Non-pigmented ciliary epithelial cell (primary cell): ENCODE data around the gene KCNIP4.
A peak's percentile ranks its signal among the peaks of the same experiment; 100 is the strongest.

ENCODE experiments used
- DNase-seq: peaks from one replicate; pipeline ENCODE4 v3.0.0-alpha.2; 2010; ENCODE audit warnings: low read depth

The KCNIP4 gene

DNA sequence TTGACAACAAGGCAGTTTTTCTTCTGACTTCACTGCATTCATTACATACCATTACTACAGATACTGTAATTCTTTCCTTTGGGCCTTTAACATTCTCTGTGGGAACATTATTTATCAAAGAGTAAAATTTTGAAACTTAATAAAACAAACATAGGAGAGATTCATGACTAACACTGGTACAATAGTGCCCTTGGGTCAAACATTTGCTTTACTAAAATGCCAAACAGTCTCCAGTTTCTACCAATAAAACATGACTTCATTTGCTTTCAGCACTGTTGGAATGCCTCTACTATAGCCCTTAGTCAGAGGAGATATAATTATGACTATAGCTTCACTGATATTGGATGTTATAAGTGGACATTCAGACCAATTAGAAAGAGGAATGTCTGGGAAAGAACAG lies 766.9 kb downstream of the KCNIP4 start:
- peak; percentile 30 for DNase-seq

DNA sequence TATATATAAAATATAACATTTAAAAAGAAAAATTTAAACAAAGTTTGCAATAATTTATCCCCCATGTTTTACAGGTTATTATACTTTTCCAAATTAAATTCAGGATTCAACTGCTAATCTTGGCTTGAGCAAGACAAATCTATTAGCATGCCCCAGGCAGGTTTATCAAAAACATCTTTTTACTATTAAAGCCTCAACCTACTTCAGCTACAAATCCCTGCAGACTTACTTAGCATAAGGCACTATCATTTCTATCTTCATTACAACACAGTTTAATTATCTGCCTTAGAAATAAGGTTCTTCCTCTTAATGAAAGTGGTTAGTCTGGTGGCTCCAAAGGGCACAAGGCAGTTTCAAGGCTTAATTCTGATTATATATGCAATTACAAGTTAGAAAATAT lies 770.7 kb downstream of the KCNIP4 start:
- no peak for DNase-seq

DNA sequence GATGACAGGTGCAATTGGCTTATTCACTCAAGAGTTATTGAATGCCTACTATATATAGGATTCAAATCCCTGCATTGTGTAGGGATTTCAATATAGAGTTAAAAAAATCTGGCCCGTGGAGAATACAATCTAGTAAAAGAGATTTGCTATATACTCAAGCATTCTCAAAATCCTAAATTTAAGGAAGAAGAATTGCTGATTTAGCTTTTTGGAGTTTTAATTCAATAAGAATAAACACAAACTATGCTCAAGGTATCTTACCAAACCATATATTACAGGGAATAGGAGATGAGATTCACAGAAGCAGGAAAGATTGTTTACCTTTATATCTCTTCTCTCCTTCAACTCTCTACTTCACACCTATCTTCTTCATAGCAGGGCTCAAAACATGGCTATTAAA lies 771.5 kb downstream of the KCNIP4 start:
- no peak for DNase-seq

DNA sequence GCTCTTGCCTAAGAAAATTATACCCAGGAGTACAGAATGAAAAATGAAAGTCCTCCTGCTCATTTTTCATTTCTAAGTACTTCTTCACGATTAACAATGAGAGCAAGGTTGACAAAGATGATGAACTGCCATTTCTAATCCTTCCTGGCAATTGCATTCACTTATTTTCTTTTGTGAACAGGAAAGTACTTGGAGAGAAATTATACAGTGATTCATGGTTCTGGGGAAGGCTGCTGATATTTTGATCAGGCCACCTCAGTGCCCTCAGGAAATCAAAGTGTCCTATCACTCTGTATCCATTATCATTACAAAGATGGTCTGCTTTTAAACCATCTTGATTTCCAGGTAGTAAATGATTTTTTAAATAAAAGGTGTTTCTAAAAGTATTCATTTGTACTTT lies 780.9 kb downstream of the KCNIP4 start:
- DNase-seq = no peak

DNA sequence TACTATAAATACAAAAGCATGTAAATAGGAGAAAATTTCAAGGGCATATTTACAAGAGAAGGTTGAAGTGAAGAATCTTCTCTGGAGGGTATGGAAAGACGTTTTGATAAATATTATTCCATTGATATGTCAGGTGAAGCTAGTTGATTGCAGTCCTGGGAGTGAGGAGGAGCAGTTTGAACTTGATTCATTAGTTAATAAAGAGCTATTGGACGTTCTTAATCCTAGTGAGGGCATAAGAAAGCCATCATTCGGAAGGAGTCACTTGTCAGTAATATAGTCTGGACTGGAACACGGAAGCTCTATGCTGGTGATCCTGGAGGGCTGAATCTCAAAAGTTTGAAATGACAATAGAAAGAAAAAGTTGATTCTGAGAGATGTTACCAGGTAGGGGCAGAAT lies 793.2 kb downstream of the KCNIP4 start:
- no peak for DNase-seq

DNA sequence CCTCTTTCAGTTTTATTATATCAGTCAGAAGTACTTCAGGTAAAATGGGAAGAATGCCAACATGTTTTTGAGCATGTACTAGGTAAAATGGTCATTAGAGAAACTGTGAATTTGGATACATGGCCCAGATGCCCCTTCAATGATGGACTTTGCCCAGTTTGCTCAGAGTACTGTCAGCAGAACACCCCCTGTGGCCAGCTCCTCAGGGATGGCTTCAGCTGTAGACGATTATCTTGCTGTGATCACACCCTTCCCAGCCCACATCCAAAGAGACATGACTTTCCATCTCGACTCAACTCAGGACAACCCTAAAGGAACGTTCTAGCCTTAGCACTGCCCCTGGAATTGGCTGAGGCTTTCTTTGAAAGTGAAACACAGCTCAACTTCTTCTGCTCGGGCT lies 809.2 kb downstream of the KCNIP4 start:
- no peak for DNase-seq

DNA sequence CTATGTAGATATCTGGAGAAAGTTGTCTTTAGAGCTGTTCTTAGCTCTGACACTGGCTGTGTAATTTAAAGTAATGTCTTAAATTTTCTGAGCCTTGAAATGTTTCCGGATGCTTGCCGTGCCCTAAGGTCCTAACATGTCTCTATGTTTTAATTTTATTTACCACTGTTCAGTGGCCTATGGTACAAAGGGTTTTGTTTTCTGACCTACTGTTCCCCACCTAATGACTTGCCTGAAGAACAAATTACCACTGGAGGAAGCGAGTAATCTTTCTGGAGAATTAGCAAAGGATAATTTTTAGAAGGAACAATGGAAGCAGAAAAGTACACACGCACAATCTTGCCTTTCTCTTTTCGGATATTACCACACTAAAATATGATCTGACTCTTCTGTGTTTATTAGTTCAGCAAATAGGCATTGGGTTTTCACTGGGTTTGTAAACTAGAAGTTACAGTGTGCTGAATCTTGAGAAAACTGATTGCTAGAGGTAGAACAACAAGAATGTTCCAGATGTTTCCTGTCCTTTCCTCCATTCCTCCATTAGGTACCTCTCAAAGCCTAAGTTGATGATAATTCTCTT lies 812.4 kb downstream of the KCNIP4 start:
- no peak for DNase-seq

DNA sequence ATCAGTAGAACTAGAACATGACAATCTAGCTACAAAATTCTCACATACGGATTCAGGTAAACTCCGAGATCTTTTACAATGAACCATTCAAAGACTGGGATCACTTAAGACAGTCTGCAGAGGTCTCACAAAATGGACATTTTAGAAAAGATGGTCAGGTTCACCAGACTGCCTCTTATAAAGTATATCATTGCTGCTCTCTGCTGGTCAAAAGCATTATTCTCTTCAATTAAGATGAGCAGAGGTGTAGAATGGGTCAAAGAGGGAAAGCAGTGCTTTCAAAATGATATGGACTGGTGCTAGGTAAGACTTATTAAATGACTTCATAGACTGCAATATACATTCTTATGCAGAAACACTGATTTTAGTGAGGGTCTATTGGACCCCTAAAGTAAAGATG lies 813.6 kb downstream of the KCNIP4 start:
- DNase-seq = peak; percentile 14

DNA sequence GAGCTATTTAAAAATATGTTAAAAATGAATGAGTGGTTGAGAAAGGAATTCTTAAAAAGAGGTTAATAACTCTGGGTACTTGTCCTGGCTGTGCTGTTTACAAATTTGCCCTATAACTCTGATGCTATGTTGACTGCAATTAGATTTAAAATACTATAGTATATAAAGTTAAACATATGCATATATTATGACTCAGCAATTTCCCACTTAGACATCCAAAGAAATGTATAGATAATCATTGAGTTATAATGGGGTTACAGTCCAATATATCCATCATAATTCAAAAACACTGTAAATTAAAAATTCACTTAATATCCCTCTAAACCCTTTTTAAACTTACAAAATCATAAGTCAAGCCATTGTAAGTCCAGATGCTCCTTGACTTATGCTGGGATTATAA lies 818.0 kb downstream of the KCNIP4 start:
- DNase-seq = no peak

DNA sequence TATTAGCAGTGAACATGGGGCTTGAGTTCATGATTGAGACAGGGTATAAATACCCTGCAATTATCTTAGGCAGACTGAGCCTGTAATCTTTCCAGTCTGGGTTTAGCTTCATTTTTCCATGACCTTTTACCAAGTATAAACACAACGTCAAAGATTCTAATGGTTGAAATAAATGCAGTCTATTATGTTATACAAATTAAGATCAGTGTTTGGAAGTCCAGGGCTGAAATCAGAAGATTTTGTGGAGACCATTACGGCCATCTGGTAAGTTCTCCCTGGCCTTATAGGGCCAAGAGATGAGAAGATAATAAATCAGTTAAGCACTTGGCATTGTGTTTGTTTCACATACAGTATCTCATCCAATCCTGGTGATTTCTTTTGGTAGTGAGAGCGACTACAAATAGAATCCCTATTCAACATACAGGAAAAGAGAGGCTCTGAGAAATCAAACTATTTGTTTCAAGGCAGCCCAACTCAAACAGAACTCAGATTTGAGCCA lies 822.5 kb downstream of the KCNIP4 start:
- DNase-seq = no peak

DNA sequence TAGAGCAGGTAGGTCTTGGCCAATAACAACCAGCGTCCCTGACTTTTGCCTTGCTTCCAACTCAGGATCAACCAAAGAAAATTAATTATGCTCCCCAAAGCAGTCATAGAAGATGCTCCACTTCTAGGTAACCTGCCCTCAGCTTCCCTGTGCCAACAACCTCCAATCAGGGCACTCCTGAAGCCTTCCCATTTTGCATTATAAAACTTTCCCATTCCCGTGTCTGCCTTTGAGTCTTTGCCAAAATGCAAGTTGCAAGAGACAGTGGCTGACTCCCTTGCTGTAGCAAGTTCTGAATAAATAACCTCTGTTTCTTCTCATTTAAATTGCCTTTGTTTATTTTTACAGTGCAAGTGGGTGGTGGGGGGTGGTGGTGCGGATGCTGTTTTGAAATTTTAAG lies 830.3 kb downstream of the KCNIP4 start:
- DNase-seq = no peak

DNA sequence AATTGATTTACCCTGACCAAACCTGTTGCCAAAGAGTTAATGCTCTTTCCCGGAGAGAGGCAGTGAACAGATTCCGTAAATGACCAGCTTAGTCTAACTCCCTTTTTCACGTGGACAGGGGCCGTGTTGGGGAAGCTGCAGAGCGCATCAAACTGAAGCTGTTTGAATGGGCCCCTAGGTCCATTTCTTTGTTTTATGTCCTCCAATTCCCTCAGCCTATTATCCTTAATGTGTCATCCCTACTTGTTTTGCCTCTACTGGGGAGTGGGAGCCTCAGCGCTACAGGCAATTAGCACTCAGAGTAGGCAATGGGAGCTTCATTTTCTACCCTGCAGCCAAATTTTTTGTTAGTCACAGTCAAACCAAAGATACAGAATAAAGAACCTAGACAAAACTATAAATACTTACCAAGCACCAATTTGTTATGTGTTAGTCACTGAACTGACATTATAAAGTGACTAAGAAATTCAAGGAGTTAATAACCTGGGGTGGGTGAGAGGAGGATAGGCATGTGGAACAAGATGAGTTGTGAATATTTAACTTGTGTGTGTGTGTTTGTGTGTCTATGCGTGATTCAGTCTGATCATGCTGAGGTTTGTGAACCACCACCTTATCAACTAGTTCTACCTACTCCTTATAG lies 830.9 kb downstream of the KCNIP4 start:
- no peak for DNase-seq

DNA sequence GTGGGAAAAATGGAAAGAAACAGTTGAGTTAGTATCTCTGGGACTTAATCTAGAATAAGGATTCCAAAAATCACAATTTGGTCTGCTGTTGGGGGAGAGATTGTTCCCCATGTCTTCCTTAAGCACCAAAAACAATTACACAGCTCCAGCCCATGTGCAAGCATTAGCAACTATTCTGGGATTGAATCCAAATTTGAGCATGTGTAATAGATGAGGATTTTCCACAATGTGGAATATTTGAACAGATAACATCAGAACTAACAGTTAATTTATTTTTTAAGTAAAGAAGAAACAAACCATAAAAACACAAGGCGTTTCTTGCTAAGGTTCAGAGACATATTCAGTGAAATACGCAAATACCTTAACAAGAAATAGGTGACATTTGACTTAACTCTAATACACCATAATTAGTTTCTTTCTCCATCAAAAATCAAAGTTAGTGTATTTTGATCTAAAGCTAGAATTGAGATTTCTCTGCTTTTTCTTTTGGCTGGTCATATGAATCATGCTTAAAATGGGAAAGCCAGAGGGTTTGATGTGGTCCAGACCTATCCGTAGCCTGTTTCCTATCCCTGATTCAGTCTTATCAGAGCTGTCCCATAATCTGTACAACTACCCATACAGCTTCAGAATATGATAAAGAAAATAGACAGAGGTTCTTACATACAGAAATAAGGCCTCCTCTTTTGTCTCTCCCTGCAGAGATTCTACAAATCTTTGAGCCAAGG lies 834.9 kb downstream of the KCNIP4 start:
- DNase-seq = peak; percentile 51

DNA sequence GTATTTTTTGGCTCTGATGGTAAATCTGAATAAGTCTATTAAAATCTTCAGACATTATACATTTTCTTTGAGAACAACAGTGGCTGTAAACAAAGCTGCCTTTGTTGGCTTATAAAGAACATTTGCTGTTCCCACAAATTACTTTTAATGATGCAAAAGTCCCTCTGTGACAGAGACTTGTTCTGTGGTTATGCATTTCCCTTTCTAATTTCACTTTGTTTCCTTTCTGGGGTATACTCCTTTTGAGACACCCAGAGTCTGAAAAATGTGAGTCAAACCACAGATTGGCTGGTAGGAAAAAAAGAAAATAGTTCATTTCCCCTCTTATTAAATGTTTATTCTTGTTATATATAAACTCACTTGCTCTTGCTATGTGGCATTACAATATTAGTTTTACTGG lies 845.9 kb downstream of the KCNIP4 start:
- no peak for DNase-seq

DNA sequence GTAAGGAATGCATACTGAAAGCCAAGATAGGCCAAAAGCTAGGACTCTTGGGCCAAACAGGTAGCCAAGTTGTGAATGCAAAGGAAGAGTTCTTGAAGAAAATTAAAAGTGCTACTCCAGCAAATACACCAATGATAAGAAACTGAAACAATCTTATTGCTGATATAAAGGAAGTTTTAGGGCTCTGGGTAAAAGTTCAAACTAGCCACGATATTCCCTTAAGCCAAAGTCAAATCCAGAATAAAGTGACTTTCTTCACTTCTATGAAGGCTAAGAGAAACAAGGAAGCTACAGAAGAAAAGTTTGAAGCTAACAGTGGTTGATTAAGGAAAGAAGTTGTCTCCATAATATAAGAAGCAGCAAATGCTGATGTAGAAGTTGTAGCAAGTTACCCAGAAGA lies 850.7 kb downstream of the KCNIP4 start:
- no peak for DNase-seq

DNA sequence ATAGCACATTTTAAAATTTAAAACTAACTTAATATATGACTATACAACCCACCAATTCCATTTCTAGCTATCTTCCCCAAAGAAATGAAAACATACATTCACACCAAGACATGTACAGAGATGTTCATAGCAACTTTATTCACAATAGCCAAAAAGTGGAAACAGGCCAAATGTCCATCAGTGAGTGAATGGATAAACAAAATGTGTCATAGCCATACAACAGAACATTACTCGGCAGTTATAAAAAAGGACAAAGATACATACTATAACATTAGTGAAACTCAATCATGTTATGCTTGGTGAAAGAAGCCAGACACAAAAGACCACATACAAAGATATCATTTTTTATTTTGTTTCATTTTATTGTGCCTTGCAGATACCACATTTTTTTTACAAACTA lies 851.5 kb downstream of the KCNIP4 start:
- DNase-seq = no peak

DNA sequence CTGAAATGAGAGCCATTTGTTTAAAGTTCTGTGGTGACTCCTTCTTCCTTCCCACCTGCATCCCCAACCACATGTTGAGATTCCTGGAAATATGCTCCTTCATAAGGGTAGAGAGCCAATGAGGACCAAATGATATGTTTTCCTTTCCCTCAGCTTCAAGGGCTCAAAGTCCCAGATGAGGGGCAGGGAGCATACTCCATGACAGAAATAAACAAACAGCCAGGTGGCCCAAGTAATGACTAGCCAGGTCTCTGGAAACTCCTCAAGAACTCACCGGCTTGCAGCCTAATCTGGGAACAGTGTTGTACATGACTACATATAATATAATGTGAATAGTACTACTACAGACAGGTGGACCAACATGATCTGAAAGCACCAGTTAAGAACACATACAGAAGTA lies 856.0 kb downstream of the KCNIP4 start:
- no peak for DNase-seq

DNA sequence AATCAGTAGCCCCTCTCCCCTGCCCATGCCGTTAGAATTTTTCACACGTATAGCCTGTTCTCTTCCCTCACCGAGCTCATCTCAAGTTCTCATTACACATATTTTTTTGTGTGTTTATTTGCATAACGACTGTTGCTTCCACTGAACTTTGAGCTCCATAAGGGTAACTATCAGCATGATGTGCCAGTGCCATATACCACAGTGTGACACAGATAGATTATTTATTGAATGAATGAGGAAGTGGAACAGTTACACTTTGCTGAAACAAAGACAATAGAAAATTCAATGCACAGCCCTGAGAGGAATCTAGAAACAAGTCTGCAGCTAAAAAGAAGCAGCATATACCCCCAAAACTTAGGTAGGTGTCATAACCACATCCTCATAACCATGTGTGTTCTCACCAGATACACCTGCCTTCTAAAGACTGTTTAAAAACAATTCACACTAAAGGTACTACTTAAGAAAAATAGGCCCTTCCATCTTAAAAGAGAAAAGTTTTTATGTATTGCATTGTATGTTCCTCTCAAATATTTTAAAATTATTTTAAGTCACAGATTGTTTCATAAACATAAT lies 858.4 kb downstream of the KCNIP4 start:
- no peak for DNase-seq

DNA sequence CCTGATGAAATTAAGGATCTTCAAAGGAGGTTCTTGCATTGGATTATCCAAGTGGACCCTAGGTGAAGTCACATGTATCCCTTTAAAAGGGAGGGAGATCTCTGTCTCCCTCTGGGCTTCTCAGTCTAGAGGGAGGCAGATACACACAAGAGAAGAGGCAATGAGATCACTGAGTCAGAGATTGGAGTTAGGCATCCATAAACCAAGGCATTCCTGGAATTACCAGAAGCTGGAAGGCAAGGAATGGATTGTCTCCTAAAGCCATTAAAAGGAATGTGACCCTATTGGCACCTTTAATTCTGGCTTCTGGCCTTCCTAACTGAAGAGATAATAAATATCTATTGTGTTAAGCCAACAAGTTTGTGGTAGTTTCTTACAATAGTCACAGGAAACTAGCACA lies 865.2 kb downstream of the KCNIP4 start:
- no peak for DNase-seq

DNA sequence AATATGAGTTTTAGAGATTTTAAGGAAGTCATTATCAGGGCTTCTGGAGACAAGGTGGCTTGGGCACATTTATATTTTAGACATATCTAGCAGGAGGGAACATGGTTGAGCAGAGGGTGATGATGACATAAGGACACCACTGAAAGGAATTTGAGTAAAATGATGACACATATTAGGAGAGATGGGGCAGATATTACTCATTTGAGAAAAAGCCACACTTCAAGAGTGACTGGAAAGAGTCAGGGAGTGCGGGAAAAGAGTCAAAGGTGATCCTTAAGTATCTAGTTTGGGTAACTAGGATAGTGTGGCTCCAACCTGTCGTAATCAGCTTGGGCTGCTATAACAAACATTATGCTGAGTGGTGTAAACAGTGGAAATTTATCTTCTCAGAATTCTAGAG lies 870.6 kb downstream of the KCNIP4 start:
- DNase-seq = no peak

DNA sequence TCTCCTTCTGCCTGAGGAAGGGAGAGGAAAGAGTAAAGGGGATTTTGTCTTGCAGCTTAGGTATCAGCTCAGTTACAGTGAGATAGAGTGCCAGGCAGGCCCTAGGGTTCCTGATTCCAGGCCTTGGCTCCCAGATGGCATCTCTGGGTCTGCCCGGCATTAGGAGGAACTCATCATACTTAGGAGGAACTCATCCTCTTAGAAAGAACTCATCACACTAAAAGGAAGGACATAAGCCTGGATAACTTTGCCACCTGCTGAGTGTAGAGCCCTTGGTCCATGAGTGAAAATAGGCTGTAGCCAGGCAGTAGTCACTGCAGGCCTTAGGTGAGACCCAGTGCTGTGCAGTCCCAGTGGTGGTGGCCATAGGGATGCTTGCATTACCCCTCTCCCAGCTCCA lies 881.2 kb downstream of the KCNIP4 start:
- DNase-seq = no peak

DNA sequence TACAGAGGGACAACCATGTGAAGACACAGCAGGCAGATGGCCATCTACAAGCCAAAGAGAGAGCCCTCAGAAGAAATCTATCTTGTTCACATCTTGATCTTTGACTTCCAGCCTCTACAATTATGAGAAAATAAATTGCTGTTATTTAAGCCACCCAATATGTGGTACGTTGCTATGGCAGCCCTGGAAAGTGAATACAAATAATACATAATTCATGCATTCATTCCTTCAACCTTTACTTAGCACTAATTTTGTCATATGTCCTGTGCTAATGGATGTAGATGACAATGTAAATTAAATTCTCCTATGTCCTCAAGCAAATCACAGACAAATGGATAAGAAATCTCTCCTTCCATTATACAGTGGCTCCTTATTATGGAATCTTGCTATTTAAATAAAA lies 886.7 kb downstream of the KCNIP4 start:
- DNase-seq = no peak

DNA sequence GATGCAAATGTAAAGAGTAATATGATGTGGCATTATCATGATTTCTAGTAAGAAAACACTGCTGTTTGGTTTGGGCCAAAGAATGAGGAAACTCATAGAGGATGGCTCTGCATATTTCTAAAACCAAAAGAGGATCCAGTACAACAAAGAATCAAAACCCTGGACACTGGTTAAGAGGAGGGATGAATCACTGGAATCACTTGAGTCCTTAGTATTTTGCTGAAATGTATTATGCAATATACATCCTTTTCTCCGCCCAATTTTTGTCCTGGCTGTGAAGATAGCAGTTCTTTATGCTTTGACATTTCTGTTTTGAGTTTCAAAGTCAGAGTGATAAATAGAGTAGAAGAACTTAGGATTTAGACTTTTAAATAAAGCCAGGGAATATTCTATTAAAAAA lies 902.4 kb downstream of the KCNIP4 start:
- peak; percentile 34 for DNase-seq
